Measurements from ENCODE around the gene ACBD6.

The ACBD6 gene

DNA sequence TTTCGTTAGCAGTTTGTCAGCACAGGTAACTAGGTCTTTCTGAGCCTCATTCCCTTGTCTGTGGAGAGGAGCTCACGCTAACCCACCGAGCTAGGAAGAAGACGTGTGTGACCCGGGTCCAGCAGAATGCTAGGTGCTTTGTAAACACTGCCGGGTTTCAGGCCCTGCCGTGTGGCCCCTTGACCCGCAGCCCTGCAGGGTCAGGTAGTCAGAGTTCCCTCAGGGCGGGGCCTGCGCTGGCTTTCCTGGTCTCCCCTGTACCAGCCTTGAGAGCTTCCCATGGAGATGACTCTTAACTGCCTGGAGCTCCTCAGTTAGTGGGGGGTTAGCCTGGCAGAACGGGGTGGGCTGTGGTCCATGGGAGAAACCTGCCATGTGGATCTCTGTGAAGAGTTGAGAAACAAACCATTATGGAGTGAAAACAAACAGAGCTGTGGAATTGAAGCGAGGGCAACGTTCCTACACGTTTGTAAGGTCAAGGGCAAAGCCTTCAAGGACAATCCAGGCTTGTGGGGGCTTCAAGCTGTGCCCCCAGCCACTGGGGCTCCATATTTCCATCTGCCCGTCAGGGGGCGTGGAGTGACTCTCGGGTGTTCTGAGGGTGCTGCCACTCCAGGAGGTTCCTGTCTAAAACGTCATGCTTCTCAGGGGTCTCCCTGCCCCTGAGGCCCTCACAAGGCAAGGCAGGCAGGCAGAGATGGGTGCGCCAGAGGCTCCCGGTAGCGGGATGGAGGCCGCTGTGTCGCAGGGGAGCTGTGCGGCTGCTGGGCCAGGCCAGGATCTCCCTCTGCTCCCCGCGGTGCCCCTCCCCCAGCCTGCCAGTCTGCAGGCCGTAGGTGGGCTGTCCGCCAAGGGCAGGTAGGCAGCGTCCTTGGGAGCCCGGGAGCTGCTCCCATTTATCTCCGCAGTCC lies 248.5 kb downstream of the ACBD6 start:
- DNase-seq: no peak

DNA sequence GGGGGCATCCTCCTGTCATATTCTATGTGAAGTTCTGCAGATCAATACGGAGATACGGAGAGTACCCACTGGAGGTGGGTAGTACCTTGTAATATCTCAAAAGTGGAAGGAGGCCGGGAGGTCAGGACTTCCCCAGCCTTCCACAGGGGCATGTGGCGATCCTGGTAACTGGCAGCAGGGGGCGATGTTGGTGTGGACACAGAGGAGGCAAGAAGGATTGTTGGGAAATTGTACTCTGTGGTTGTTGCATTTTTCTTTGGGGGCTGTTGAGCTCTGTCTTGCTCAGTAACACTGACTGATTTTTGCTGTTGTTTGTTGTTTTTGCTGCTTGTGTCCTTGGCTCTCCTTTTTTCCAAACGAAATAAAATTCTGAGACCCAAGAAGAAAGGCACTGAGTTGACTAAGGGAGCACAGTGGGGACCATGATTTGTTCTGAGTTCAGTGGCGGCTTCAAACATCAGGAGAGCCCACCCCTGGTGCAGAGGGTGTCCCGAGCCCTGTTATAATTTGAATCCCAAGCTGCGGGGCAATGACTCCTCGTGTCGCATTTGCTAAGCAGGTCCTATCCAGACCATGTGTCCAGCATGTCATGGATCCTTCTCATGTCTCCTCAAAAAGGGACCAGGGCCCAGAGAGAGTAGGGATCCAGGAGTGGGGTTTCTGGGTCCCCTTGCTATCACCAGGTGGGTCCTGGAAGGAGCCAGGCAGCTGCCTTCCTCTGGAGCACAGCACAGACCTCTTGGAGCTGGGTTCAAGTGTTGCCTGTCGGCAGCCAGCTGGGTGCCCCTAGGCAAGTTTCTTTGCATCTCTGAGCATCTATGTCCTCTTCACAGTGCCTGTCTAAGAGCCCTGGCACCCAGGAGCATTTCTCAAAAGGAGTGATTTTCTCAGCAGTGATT lies 249.5 kb downstream of the ACBD6 start:
- peak; percentile 35 for DNase-seq

DNA sequence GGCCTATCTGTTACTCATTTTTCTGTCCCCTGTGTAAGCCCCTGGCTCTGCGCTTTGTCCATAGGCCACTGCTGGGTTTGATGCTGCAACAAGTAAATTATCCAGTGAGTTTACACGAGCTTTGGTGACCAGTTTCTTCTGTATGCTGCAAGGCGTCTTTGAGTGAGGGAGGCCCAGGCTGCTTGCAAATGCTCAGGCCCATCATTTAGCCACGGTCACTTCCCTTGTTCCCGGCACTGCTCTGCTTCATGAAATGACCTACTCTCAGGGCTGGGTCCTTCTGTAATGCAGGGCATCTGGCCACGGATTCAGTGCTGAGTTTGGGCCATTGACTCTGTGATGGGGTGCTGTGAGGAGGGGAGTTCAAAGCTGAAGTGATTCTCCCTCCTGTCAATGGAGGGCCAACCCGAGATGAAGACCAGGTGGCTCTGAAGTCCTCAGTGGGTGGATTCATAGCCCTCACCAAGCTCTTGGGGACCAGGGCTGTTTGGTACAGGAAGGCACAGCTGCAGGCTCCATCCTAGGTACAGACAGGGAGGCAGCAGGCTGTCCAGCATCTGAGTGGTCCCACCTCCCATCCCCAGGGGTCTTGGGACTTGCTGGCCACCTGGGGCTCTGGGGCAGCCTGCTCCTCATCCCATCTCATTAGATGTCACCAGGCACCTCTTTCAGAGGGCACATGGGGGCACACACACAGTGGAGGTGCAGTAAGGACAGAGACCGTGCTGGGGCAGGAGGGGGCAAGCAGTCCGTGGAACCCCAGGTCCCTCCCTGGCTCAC lies 250.7 kb downstream of the ACBD6 start:
- DNase-seq: no peak

DNA sequence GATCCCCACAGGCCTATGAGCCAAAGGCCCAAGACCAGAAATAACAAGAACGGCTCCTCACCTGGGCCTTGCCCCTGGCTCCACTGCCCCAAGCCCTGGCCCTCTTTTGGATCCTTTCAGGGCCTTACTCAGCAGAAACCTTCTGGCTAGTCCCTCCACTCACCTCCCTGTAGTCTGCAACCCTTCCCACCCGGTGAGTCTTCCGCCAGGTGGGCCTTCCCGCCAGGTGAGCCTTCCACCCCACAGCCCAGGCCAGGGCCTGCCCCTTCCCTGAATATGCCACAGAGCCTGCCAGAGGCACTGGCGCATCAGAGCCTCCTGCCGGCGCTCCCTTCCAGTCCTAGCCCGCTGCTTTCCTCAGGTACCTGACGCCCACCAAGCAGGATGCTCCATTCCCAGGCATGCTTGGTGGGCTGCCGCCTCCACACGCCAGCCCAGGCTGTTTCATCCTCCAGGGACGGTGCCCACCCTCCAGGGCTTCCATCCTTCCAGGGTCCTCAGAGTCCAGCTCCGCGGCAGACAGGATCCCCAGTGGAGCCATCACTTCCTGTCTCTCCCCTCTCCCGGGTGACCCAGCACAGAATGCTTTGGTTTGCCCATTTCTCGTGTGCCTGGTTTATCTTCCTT lies 251.4 kb downstream of the ACBD6 start:
- DNase-seq: no peak

DNA sequence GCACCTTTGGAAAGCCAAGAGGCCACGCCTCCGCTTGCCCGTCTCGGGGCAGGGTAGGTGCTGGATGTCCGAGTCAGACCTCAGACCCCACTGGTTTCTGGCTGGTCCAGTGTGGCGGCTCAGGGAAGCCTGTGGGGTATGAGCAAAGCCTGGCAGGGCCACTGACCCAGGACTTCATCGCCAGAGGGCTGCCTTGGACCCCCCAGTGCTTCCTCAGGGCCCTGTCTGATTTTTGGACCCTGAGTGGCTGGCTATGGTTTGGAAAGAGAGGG lies 251.9 kb downstream of the ACBD6 start:
- no peak for DNase-seq

DNA sequence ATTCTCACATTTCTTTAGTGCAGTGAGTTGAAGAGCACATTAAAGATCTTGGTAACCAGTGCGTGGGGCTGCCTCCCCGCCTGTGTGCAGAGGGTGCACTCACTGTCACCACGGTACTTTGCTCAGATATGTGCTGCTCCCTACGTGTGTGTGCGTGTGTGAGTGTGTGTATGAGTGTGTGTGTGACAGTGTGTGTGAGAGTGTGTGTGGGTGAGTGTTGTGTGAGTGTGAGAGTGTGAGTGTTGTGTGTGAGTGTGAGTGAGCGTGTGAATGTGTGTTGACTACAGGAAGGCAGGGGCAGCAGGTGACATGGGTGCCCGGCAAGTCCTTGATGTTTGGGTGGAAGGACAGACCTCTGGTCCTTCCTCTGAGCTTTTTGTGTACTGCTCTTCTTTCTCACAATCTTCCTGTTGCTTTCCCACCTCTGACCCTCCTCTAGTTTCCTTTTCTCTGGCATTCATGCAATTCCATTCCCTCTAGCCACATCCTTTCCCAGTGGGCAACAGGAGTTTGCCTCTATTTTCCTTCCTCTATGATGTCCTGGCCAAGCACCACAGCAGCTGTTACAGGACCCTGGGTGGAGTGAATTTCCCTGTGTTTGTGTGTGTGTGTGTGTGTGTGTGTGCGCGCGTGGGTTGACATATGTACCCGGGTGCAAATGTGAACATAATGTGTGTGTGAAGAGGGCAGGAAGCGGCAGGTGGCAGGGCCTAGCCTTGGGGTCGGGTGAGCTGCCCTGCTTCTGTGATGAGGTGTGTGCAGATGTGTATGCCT lies 252.5 kb downstream of the ACBD6 start:
- no peak for DNase-seq

DNA sequence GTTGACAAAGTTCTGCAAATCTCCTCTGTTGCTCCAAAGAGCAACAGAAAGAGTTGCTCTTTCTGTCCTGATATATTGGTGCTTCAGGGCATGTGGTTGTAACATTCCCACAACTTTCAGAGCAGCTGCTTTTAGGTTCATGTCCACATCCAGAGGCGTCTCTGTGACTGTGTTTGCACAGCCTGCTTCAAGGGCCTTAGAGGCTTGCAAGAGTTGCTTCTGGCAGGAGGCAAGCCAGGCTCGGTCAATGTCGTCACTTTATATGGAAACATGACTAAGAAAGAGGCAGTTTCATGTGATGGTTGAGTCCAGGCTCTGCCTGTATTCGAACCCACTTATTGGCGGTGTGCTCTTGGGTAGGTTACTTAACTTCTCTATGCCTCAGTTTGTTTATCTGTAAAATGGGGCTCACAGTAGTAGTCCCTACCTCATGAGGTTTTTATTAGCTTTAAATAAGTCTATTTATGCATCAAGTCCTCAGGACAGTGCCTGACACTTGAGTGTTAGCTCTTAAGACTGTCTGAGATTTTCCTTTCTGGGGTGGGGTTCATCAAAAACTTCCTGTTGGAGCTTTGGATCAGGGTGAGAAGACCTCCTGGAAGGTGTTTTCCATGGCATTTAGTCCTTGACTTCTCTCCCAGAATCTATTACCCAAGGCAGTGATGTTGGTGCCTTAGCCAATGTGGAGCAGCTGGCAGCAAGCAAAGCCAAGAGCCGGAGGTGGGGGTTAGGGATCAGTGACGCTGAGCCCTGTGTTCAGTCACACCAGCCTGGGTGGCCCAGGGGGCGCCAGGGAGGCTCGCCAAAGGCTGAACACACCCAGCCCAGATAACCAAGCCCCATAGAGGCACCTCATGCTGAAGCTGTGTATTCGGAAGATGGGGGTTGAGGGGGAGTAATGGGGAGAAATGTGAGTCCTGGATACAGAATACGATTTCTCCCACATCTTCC lies 253.4 kb downstream of the ACBD6 start:
- peak; percentile 37 for DNase-seq

DNA sequence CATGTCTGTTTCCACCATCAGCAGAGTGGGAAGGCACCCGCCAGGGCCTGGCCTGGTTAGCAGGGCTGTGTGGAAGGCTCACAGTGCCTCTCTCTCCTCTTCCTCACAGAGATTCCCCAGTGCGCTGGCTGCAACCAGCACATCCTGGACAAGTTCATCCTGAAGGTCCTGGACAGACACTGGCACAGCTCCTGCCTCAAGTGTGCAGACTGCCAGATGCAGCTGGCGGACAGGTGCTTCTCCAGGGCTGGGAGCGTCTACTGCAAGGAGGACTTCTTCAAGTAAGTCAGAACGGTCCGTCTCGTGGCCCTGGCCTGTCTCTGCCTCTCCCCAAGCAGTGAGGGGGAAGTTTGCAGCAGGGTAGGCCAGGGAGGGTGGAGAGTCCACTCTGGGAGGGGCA lies 254.2 kb downstream of the ACBD6 start:
- DNase-seq: no peak

DNA sequence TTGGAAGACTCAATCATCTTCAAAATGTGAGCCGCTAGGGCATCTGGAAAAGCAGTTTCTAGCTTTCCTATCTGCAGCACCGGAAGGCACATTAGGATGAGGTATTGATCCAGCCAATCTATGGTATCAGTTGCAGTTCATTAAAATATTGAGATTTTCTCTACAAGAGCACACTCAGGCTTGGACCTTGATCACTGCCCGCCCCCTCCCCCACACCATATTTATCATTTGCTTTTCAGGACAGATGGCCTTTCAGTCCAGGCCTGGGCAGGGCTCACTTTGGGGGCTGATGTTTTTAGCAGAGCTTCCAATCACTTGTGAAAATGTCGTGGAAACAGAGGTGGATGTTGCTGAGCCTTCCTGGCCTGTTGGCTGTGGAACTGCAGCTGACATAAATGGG lies 254.8 kb downstream of the ACBD6 start:
- DNase-seq: no peak

DNA sequence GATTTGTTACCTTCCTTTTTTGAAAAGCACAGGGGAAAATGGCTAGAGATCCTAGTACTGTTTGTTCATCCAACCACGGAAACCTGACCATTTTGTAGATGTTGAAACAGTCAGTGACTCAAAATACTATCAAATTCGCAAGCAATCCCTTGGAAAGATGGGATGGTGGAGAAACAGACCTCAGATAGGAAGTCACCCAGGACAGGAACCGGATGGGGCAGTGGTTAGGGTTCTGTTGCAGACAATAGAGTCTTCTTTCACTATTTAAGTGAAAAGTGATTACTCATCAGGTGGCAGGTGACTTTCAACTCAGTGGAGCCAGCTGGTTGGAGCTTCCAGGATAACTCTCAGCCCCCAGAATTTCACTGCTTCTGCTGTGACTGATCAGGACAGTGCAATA lies 255.3 kb downstream of the ACBD6 start:
- DNase-seq: no peak

DNA sequence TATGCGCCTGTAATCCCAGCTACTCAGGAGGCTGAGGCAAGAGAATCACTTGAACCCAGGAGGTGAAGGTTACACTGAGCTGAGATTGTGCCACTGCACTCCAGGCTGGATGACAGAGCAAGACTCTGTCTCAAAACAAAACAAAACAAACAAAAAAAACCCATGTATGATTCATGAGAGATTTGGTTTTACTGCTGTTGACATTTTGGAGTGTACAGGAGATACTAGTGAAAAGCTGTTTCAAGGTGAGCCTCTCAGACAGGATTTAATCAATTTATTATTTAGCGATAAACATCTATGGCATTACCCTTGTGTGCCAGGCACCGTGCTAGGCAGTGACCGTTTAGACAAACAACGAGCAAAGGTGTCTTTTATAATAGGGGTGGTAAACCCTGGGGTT lies 255.8 kb downstream of the ACBD6 start:
- no peak for DNase-seq

DNA sequence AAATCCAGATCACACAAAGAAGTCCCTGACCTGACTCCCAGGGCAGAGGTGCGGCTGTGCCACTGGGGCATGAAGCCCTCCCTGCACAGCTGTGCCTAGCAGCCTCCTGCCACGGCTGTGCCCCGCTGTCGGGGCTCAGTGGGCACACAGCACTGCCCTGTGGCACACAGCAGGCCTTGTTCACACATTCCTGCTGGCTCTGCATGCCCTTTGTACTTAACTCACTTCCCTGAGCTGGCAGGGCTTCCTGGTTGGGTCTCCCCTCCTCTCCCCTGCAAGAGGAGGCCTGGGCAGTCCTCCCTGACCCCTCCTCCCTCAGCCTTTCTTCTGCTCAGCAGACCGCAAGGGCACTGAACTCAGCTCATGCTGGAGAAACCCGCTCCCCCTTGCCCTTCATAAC lies 257.5 kb downstream of the ACBD6 start:
- no peak for DNase-seq

DNA sequence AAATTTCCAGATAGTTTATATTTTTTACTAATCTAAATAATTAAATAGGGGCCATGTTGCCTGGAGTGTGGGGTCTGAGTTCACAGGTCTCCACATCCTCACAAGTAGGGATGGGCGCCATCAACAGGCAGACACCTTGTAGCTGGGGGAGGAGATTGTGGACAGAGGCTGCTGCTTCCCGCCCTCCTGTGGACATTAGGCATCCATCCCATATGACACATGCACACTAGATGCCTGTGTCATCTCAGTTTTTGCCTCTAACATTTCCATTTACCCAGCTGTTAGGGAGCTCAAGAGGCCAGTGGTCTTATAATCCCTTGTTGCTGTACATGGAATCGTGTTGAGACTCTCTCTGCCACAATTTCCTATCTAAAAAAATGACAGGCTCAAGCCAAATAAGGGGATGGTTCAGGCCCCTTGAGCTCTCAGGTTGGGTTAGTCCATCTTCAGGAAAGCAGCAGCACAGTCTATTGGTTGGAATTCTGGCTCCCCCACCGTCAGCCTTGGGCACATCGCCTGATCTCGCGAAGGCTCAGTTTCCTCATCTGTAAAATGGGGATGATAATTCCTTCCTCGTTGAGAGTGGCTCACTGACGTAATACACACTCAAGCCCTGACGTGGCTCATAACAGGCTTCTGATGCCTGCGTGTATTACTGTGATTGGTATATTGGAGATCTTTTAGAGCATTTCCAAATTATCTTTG lies 258.7 kb downstream of the ACBD6 start:
- DNase-seq: no peak

DNA sequence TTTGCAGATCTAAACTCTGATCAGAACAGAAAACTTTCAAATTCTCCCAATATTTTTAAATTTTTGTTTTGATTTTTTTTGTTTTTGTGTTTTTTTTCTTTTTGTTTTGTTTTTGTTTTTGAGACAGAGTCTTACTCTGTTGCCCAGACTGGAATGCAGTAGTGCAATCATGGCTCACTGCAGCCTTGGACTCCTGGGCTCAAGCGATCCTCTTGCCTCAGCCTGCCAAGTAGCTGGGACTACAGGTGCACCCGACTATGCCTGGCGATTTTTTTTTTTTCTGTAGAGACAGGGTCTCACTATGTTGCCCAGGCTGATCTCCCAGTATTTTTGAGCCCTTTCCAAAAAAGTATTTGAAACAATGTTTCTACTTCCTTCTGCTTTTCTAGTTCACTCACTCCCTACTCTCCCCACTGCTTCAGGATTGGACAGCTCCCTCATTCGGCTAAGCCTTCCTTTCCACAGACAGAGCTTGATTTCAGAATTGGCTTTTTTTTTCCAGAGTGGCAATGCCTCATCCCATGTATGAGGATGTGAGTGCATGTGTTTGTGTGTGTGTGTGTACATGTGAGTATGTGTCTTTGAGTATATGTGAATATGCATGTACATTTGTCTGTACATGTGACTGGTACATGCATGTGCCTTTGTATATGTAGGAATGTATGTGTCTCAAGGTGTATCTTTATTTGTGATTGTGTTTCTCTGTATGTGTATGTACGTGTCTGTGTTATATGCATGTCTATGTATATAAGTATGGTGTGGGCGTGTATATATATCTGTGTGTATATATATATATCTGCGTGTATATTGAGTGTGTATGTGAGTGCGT lies 260.4 kb downstream of the ACBD6 start:
- no peak for DNase-seq

DNA sequence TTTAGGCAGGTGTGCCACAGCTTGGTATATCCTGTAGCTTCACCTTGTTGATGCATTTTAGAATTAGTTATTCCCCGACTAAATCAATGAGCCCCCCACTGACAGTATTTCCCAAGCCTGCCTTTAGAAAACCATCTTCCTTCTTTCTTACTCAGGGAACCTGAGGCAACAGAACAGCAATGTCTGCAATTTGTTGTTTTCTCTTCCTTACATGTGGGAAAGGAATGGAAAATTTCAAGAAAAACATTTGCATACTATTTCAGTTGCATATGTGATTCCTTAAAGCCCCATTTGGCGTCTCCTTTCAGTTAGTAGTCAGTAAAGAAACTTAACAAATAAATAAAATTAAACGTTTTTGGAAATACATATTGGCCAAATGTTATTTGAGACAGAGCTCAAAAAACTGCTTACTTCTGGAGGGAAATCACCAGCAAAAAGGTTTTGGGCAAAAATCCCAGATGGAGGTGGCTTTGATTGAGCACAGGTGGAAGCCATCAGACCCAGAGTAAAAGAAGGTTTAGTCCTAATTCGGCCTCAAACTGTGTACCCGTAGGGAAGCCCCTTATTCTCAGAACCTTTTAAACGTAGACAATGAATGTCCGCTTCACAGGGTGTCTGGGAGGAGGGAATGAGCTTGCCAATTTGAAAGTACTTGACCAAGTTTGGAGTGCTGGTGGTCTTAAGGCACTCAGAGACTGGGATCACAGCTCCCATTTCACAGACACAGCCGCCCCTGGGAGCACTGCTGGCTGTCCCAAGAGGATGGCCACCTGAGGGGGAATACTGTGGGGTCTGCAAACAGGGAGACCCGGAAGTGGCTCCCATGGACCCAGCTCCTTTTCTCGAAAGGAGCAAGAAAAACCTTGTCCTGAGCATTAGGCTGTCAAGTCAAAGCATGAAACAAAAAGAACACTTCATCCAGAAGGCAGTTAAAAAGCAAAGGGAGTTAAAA lies 263.0 kb downstream of the ACBD6 start:
- no peak for DNase-seq

DNA sequence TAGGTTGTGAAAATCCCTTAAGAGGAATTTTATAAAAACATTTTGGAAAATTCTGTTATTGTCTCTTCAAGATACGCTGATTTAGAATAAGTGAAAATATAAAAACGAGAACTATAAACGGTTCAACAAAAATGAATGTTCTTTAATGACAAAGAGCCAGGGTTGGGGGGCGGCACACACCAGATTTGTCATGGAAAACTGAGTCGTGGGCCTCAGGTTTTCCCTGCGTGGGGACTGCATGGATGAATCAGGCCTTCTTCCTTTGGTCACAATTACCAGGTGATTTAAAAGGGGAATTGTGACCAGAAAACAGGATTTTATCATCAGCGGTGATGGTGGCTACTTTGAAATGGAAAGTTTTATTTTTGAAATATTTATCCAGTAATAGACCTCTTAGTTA lies 263.7 kb downstream of the ACBD6 start:
- no peak for DNase-seq
